Keratinocyte (primary cell): ENCODE data around the gene GRM1. TPM values are rescaled to one million over a fixed set of nuclear protein-coding genes. Genes with fewer than 3 reads are reported as not detected.

ENCODE experiments used
- DNase-seq: peaks from one replicate; pipeline ENCODE4 v3.0.0-alpha.2; 2011; ENCODE audit warnings: low read depth, missing footprints, low spot score
- FAIRE-seq: peaks from 2 replicates; lab custom pipeline; 2011; peaks lifted over from hg19 to GRCh38; lab: Jason Lieb, UNC
- H2AFZ ChIP-seq: 2 replicates; pipeline ENCODE4 v1.6.0; 2012; ENCODE audit warnings: low read length, control low read depth, inconsistent platforms; ENCODE audit not compliant: control insufficient read depth
- H3K27ac ChIP-seq: 2 replicates; pipeline ENCODE4 v1.5.1; 2011; ENCODE audit warnings: low read length; ENCODE audit not compliant: control insufficient read depth, insufficient read depth
- H3K27me3 ChIP-seq: 3 replicates; pipeline ENCODE4 v1.6.0; 2011; ENCODE audit warnings: low read length; ENCODE audit not compliant: control insufficient read depth, insufficient read depth; ENCODE audit errors: extremely low read depth
- H3K36me3 ChIP-seq, 2 experiments: 2 replicates in 1 of 2; 3 replicates in 1 of 2; pipeline ENCODE4 v1.5.1; 2011; ENCODE audit warnings: low read length in 2 of 2, mild to moderate bottlenecking in 1 of 2; ENCODE audit not compliant: control insufficient read depth in 2 of 2, insufficient read depth in 2 of 2; ENCODE audit errors: extremely low read depth in 1 of 2
- H3K4me1 ChIP-seq: 3 replicates; pipeline ENCODE4 v1.5.1; 2011; ENCODE audit warnings: low read length; ENCODE audit not compliant: control insufficient read depth, insufficient read depth; ENCODE audit errors: extremely low read depth
- H3K4me2 ChIP-seq: 3 replicates; pipeline ENCODE4 v1.6.0; 2011; ENCODE audit warnings: low read depth, low read length; ENCODE audit not compliant: control insufficient read depth, insufficient read depth; ENCODE audit errors: extremely low read depth
- H3K4me3 ChIP-seq, 3 experiments: fragments of 200-600 bp in 1 of 3; sonication (generic) in 1 of 3; 2 replicates in 2 of 3; 3 replicates in 1 of 3; pipeline ENCODE4 v1.5.1; 2011 to 2016; ENCODE audit warnings: low read length in 3 of 3, mild to moderate bottlenecking in 3 of 3, control low read depth in 2 of 3, inconsistent platforms in 1 of 3, low read depth in 1 of 3, mixed read lengths in 1 of 3, mixed run types in 1 of 3, moderate library complexity in 1 of 3; ENCODE audit not compliant: control insufficient read depth in 2 of 3, insufficient read depth in 2 of 3; ENCODE audit errors: extremely low read depth in 1 of 3
- H3K79me2 ChIP-seq: 2 replicates; pipeline ENCODE4 v1.6.0; 2012; ENCODE audit warnings: low read length; ENCODE audit not compliant: control insufficient read depth, insufficient read depth
- H3K9ac ChIP-seq: 3 replicates; pipeline ENCODE4 v1.6.0; 2011; ENCODE audit warnings: low read length; ENCODE audit not compliant: control insufficient read depth, insufficient read depth; ENCODE audit errors: extremely low read depth
- H3K9me1 ChIP-seq: 3 replicates; pipeline ENCODE4 v1.6.0; 2011; ENCODE audit warnings: low read length; ENCODE audit not compliant: control insufficient read depth, insufficient read depth; ENCODE audit errors: extremely low read depth
- H3K9me3 ChIP-seq: 2 replicates; pipeline ENCODE4 v1.5.1; 2012; ENCODE audit warnings: low read depth, low read length; ENCODE audit not compliant: control insufficient read depth
- H4K20me1 ChIP-seq: 3 replicates; pipeline ENCODE4 v1.6.0; 2011; ENCODE audit warnings: low read length; ENCODE audit not compliant: control insufficient read depth, insufficient read depth; ENCODE audit errors: extremely low read depth
- CTCF ChIP-seq, 3 experiments: IDR thresholded peaks in 1 of 3; conservative IDR thresholded peaks in 1 of 3; optimal IDR thresholded peaks in 1 of 3; 2 replicates in 2 of 3; 3 replicates in 1 of 3; pipeline versions ENCODE3 to v1.5.1; 2011; ENCODE audit warnings: low read length in 3 of 3, mild to moderate bottlenecking in 3 of 3, moderate library complexity in 2 of 3, control low read depth in 1 of 3, inconsistent platforms in 1 of 3; ENCODE audit not compliant: insufficient read depth in 2 of 3; ENCODE audit errors: extremely low read depth in 1 of 3
- EZH2 ChIP-seq: IDR thresholded peaks from one replicate; pipeline ENCODE4 v1.6.1; 2012; ENCODE audit warnings: inconsistent platforms, mild to moderate bottlenecking, low read length, moderate library complexity
- dilution Hi-C: fragments of 300-500 bp; cut with MboI; formaldehyde crosslinking; loops from one replicate; pipeline ENCODE4 v1.7.0; 2020; ENCODE audit warnings: low sequenced_read_pairs; ENCODE audit not compliant: extremely low pct_ligation_motif_present
- polyA plus RNA-seq, 5 experiments: library from polyadenylated mRNA; depleted of rRNA in 3 of 5; stranded (reverse) in 3 of 5; stranded (forward) in 1 of 5; unstranded in 1 of 5; fragments of >200 nt; gene quantifications; 1 replicate in 1 of 5; 2 replicates in 3 of 5; 3 replicates in 1 of 5; pipeline versions ENCODE4 v1.2.1 to v1.2.3, GENCODE V29; 2011 to 2012; ENCODE audit warnings: missing spikeins in 2 of 5, low read depth in 1 of 5, low replicate concordance in 1 of 5

The GRM1 gene
- polyA plus RNA-seq, 1 donor (not counting 4 experiments of a cell fraction or from before 2014, with no cell fraction given), result not detected

- FAIRE-seq (no peak), DNase-seq (no peak)
- H3K9me1 ChIP-seq, result no peaks in the 10 kb centered on the region
- H3K27ac ChIP-seq, result no peak overlapping the region
- H4K20me1 ChIP-seq, result no peaks in the 10 kb centered on the region
- peaks cover 9% of the 10 kb centered on the region for H3K4me1 ChIP-seq
- no peaks in the 10 kb centered on the region for H3K27me3 ChIP-seq
- H2AFZ ChIP-seq, result no peak overlapping the region
- dilution Hi-C loops, result no loop called here
- H3K9me3 ChIP-seq, result no peaks in the 10 kb centered on the region
- no peaks in the 10 kb centered on the region for H3K36me3 ChIP-seq
- no peak overlapping the region for H3K4me3 ChIP-seq
- H3K79me2 ChIP-seq, result no peaks in the 10 kb centered on the region
- no peak overlapping the region for H3K9ac ChIP-seq
- TF ChIP-seq CTCF (optimal IDR thresholded peaks at IDR 0.05 in 1 of 3, IDR thresholded peaks at IDR 0.05 in 1 of 3, conservative IDR thresholded peaks at IDR 0.05 in 1 of 3; ENCODE audit: extremely low read depth in 1 of 3, insufficient read depth in 2 of 3, low read length in 3 of 3) (no peak), EZH2 (no peak)
- no peak overlapping the region for H3K4me2 ChIP-seq
Observed at GRCh38 chr6:146364816-146365594, 336.1 kb downstream of the GRM1 start.

GRCh38 chr6:146367061-146367460 is 338.2 kb downstream of the GRM1 start:
- H3K27me3 ChIP-seq, result no peaks in the 10 kb centered on the region
- no peak for FAIRE-seq

More at GRCh38 chr6:146367061-146367460, 338.2 kb downstream of the GRM1 start:
- no peaks in the 10 kb centered on the region for H3K9me1 ChIP-seq
- H3K4me2 ChIP-seq, result no peak overlapping the region
- no peaks in the 10 kb centered on the region for H3K9me3 ChIP-seq
- H3K36me3 ChIP-seq, result no peaks in the 10 kb centered on the region
- no peak for DNase-seq
- H3K4me3 ChIP-seq, result no peak overlapping the region
- no peak overlapping the region for H3K9ac ChIP-seq
- H3K4me1 ChIP-seq, result peaks cover 6% of the 10 kb centered on the region
- no peaks in the 10 kb centered on the region for H3K79me2 ChIP-seq
- no peak overlapping the region for H3K27ac ChIP-seq
- TF ChIP-seq EZH2, result no peak
- no peak for TF ChIP-seq CTCF (optimal IDR thresholded peaks at IDR 0.05 in 1 of 3, IDR thresholded peaks at IDR 0.05 in 1 of 3, conservative IDR thresholded peaks at IDR 0.05 in 1 of 3; ENCODE audit: extremely low read depth in 1 of 3, insufficient read depth in 2 of 3, low read length in 3 of 3)
- no peak overlapping the region for H2AFZ ChIP-seq
- H4K20me1 ChIP-seq, result no peaks in the 10 kb centered on the region
- dilution Hi-C loops, result no loop called here
